Amygdala (tissue), 56 donors: ENCODE results near the gene MRPL54.

Experiments used
- DNase-seq, 56 donors: peaks; one replicate each; lab custom pipeline; 2025; lab: John Stamatoyannopoulos, UW

The MRPL54 gene

GRCh38 chr19:3782903-3783302, 20.4 kb downstream of the MRPL54 start:
- no peak for DNase-seq

- DNase-seq = no peak
These were observed 21.4 kb downstream of the MRPL54 start for GRCh38 chr19:3783660-3784584.

- DNase-seq = no peak
These were observed 22.3 kb downstream of the MRPL54 start for GRCh38 chr19:3784607-3785450.

- DNase-seq = peak in 17 of 56 donors; percentile 1 to 53 (median 22)
These were observed 23.0 kb downstream of the MRPL54 start for GRCh38 chr19:3785451-3785937.

GRCh38 chr19:3785938-3786824, 23.7 kb downstream of the MRPL54 start, which contains the start of gene MATK:
Gene MATK, minus strand, starts transcription at chr19:3786381. Its CDS starts 1,246 bp downstream, at chr19:3785135.
- peak in 2 of 56 donors; percentile 9 to 20 for DNase-seq

GRCh38 chr19:3788996-3789778, 26.7 kb downstream of the MRPL54 start:
- no peak for DNase-seq

- DNase-seq = no peak
These were observed 27.8 kb downstream of the MRPL54 start for GRCh38 chr19:3790209-3790734.

- no peak for DNase-seq
These were observed 28.5 kb downstream of the MRPL54 start for GRCh38 chr19:3790941-3791340.

GRCh38 chr19:3792114-3792513, 29.6 kb downstream of the MRPL54 start:
- DNase-seq = no peak

- DNase-seq = no peak
These were observed 31.3 kb downstream of the MRPL54 start for GRCh38 chr19:3793799-3794198.

GRCh38 chr19:3796358-3796757, 33.9 kb downstream of the MRPL54 start:
- DNase-seq = no peak

GRCh38 chr19:3798137-3798536, 35.7 kb downstream of the MRPL54 start:
- DNase-seq = no peak

- DNase-seq = no peak
These were observed 38.5 kb downstream of the MRPL54 start for GRCh38 chr19:3800996-3801395.

GRCh38 chr19:3801412-3802096, 39.1 kb downstream of the MRPL54 start:
- peak in 45 of 56 donors; percentile 8 to 70 (median 48) for DNase-seq

- DNase-seq = no peak
These were observed 40.8 kb downstream of the MRPL54 start for GRCh38 chr19:3803114-3803888.

- no peak for DNase-seq
These were observed 41.5 kb downstream of the MRPL54 start for GRCh38 chr19:3803986-3804385.

GRCh38 chr19:3804429-3804828, 41.9 kb downstream of the MRPL54 start:
- DNase-seq = no peak

- DNase-seq = no peak
These were observed 43.4 kb downstream of the MRPL54 start for GRCh38 chr19:3805859-3806258.
